Stimulated activated CD8-positive, alpha-beta memory T cell treated with anti-CD3 and anti-CD28 coated beads, Interleukin-7, amount 100 ng/mL, for 1 hour (primary cell): ENCODE measurements around the gene PAAF1.
"Not testable (repeated sequence)": the region's sequence is repeated elsewhere in the genome, so short reads cannot be mapped to it uniquely, and the experiment has no call there.

Experiments
- DNase-seq, 2 donors: peaks; one replicate each; pipeline ENCODE4 v3.0.0-alpha.2; 2020; ENCODE audit warnings: low read depth in 2 of 2

PAAF1 gene

DNA sequence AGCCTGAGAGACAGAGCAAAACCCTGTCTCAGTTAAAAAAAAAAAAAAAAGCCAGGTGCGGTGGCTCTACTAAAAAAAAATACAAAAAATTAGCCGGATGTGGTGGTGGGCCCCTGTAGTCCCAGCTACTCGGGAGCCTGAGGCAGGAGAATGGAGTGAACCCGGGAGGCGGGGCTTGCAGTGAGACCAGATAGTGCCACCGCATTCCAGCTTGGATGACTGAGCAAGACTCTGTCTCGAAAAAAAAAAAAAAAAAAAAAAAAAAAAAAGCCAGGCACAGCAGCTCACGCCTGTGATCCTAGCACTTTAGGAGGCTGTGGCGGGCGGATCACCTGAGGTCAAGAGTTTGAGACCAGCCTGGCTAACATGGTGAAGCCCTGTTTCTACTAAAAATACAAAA is 3.6 kb downstream of the PAAF1 start:
- DNase-seq, result not testable (repeated sequence)

DNA sequence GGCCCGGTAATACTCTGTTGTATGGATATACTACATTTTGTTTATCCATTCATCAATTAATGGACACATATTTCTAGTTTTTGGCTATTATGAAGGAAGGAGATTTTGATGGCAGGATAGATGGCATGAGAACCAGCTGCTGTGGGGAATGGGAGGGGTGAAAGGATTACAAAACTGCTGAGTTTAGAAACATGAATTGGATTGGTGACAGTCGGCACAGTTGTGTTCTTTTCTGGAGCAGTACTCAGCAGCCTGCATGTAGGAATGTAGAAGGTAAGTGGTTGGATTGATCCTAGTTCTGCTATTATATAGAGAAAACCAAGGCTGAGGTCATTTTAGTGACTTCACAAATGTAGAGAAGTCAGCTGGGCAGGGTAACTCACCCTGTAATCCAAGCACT is 7.1 kb downstream of the PAAF1 start:
- DNase-seq, result no peak

- no peak for DNase-seq
Observed at GRCh38 chr11:73888244-73888643, 11.4 kb downstream of the PAAF1 start.

DNA sequence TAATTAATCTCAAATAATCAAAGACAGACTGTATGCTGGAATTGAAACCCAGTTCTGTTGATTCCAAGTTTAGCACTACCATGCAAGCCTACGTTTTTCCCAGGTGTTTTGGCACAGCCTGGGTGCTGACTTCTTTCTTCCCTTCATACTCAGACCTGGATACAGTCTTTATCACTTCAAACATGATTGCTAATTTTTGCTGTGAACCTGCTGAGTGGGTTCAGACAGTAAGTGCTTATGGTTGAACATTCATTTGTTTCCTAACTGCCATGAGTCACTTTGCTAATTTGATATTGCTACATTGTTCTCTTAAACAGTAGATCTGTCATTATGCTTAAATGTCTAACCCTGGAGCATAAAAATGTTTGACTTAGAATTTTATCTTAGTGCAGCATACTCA is 12.2 kb downstream of the PAAF1 start:
- no peak for DNase-seq

DNA sequence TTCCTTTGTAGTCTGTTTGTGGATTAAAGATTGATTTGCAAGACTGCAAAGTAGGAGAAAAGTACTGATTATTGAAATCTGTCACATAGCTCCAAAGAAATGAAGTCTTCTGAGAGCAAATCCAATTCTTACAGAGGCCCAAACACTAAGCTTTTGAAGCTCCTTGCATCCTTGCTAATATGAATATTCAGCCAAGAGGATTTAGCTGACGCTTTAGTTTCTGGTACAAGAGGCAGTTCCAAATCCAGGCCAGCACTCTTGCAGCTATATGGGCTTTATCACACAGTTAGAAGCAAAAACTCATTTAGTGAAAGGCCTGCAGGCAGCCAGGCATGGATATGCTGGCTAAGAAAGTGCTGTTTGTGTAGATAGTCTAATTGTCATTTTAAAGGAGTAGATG is 12.7 kb downstream of the PAAF1 start:
- no peak for DNase-seq

DNA sequence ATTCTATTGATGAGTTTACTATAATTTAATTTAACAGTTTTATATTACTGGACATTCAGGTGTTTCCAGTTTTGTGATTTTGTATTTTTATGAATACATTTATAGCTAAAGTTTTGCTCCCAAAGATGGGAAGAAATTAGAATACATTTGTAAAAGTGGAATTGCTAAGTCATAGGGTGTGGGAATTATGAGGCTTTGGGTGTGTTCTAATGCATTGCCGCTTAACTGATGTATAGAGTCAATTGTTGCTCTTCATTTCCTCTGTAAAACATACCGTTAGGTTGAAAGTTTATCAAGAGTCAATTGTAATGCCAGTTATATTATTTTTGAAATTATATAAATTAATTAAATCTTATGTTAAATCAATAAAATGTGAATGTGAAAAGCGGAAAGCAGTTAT is 16.2 kb downstream of the PAAF1 start:
- no peak for DNase-seq

GRCh38 chr11:73894725-73895335 is 18.0 kb downstream of the PAAF1 start:
- DNase-seq, result no peak

DNA sequence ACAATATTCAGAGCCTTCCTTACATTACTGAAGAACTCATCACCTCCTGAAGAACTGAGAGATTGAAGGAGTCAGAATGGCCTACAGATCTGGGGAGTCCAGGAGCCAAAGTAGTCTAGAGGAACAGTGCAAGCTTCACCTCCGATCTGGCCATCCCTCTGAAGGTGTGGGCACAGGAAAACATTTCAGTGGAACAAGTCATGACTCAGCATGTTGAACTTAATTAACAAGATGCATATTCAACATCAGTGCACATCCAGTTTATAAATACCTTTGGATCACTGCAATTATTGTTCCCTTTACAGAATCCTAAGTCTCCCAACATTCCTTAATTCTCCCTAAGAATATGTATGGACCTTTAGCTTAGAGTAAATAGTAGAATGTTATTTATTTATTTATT is 25.5 kb downstream of the PAAF1 start:
- DNase-seq, result no peak

DNA sequence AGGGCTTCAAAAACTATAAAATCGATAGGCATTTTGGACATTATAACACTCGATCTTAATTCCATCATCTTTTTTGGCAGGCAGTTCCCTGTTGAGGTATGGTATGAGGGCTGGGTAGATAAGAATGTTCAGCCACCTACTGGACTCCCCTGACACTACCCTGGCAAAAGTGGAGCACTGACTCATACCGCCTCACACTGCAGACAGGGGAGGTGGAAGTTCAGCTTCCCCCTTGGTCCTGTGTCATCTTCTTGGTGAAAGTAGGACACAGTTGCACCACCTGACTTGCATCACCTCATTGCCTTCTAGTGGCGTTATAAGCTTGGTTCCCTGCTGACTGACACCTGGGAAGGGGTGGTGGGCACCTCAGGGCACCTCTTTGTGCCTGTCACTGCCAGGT is 30.4 kb downstream of the PAAF1 start:
- peak in 1 of 2 donors; percentile 0 for DNase-seq

GRCh38 chr11:73912026-73912425 is 35.2 kb downstream of the PAAF1 start:
- no peak for DNase-seq

GRCh38 chr11:73913472-73913871 is 36.7 kb downstream of the PAAF1 start:
- no peak for DNase-seq

GRCh38 chr11:73914284-73914683 is 37.5 kb downstream of the PAAF1 start:
- no peak for DNase-seq

DNA sequence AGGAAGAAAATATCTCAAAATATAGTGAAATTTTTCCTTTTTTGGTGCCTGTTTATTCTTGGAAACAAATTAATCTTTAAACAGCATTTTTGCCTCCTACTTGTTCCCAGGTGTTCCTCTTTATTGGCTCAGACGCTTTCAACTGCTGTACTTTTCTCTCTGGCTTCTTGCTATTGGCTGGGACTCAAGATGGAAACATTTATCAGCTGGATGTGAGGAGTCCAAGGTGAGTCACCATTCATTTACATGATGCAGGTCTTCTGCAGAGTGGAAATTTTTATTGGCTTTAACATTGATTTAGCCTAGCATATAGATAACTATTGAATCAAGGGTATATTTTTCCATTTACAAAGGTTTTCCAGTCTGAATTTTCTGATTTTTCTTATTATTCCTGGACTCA is 39.6 kb downstream of the PAAF1 start:
- no peak for DNase-seq

DNA sequence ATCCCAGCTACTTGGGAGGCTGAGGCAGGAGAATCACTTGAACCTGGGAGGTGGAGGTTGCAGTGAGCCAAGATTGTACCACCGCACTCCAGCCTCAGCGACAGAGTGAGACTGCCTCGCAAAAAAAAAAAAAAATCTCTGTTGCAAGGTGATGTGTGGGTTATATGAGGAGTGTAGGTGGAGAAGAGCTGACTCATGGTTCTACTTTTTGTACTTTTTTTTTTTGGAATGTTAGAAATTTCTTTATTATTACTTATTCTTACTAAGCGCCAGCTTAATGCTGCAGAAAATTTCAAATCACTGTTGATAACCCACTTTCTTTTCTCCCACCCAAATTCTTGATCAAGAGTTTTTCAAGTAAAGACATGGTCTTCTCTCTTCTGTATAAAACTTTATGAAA is 44.4 kb downstream of the PAAF1 start:
- no peak for DNase-seq

GRCh38 chr11:73929388-73929787 is 52.6 kb downstream of the PAAF1 start:
- DNase-seq, result no peak

DNA sequence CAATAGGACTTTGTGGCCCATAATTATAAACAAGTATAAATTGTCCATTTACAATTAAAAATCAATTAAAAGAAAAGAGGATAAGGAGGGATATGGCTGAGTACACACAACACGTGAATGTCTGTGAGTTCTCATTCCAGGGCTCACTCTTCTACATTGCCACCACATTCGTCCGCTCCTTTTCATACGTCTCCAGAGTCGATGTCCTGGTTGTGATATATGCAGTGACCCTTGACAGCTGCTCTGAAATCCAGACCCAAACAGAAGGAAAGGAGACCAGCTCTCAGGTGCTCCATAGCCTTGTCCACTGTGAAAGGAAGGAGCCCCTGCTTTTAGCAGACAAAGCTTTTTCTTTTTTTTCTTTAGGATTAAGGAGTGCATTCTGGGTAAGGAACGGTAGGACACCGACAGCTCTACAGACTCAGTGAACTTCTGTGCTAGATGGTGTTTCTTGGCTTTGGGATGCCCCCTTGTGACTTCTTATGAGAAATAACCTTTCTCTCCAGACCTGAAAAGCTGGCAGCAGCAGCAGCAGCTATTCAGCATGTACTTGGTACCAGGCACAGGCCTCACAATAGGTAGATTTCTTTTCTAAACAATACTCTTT is 54.3 kb downstream of the PAAF1 start:
- DNase-seq, result no peak

GRCh38 chr11:73931951-73932350 is 55.2 kb downstream of the PAAF1 start:
- no peak for DNase-seq

- no peak for DNase-seq
Observed at GRCh38 chr11:73932781-73933180, 56.0 kb downstream of the PAAF1 start.

DNA sequence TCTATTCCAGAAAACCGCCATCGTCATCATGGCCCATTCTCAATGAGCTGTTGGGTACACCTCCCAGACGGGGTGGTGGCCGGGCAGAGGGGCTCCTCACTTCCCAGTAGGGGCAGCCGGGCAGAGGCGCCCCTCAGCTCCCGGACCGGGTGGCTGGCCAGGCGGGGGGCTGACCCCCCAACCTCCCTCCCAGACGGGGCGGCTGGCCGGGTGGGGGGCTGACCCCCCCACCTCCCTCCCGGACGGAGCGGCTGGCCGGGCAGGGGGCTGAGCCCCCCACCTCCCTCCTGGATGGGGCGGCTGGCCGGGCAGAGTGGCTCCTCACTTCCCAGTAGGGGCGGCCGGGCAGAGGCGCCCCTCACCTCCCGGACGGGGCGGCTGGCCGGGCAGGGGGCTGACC is 59.2 kb downstream of the PAAF1 start:
- DNase-seq, result not testable (repeated sequence)

GRCh38 chr11:73939096-73939495 is 62.3 kb downstream of the PAAF1 start:
- no peak for DNase-seq

GRCh38 chr11:73940801-73941570 is 64.2 kb downstream of the PAAF1 start:
- no peak for DNase-seq

DNA sequence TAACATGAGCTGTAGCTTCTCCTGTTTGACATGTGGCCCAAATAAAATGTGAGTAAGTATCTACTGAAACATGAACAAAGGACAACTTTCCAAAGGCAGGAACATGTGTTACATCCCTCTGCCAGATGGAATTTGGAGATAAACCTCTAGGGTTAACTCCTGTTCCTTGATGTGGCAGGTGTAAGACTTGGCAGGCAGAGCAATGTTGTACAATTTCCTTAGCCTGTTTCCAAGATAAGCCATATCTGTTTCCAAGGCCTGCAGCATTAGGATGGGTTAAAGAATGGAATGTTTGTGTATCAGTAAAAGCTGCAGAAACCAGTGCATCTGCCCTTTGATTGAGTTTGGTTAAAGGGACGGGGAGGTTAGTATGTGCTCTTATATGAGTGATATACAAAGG is 65.2 kb downstream of the PAAF1 start:
- DNase-seq, result no peak

DNA sequence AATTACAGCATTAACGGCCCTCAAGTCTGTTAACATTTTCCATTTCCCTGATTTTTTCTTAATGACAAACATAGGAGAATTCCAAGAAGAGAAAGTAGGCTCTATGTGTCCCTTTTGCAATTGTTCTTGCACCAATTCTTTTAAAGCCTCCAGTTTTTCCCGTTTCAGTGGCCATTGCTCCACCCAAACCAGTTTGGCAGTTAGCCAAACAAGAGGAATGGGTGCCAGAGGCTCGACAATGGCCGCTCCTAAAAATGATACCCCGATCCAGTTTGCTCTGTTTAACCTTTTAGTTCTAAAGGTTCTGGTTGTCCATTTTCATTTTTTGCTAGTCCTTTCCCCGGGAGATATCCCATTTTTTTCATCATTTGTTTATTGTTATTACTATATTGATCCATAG is 67.3 kb downstream of the PAAF1 start:
- DNase-seq, result no peak
